HG02623 (cell line): Measurements from ENCODE around the gene HNRNPLL.

Source experiments
- ATAC-seq: cut with Tn5 transposase; IDR thresholded peaks from one replicate; pipeline ENCODE4 v1.9.1; 2021; ENCODE audit warnings: moderate library complexity; ENCODE audit not compliant: unreplicated experiment

The HNRNPLL gene

GRCh38 chr2:38533757-38534545 is 68.8 kb downstream of the HNRNPLL start:
- ATAC-seq, result no peak

- peak; percentile 97 for ATAC-seq
Observed at GRCh38 chr2:38533180-38533579, 69.5 kb downstream of the HNRNPLL start.

- ATAC-seq, result no peak
Observed at GRCh38 chr2:38532366-38532765, 70.4 kb downstream of the HNRNPLL start.

- ATAC-seq, result no peak
Observed at GRCh38 chr2:38529208-38529607, 73.5 kb downstream of the HNRNPLL start.

GRCh38 chr2:38528534-38528933 is 74.2 kb downstream of the HNRNPLL start:
- no peak for ATAC-seq

GRCh38 chr2:38528008-38528442 is 74.7 kb downstream of the HNRNPLL start:
- ATAC-seq, result no peak

GRCh38 chr2:38527338-38528007 is 75.3 kb downstream of the HNRNPLL start:
- ATAC-seq, result no peak

GRCh38 chr2:38526195-38526594 is 76.5 kb downstream of the HNRNPLL start:
- no peak for ATAC-seq

- ATAC-seq, result no peak
Observed at GRCh38 chr2:38524580-38524979, 78.1 kb downstream of the HNRNPLL start.

- no peak for ATAC-seq
Observed at GRCh38 chr2:38523728-38524437, 78.8 kb downstream of the HNRNPLL start.

GRCh38 chr2:38522754-38523349 is 79.9 kb downstream of the HNRNPLL start:
- ATAC-seq, result no peak

- no peak for ATAC-seq
Observed at GRCh38 chr2:38521835-38522234, 80.9 kb downstream of the HNRNPLL start.

GRCh38 chr2:38517284-38517683 is 85.4 kb downstream of the HNRNPLL start:
- no peak for ATAC-seq

- ATAC-seq, result no peak
Observed at GRCh38 chr2:38516526-38516925, 86.2 kb downstream of the HNRNPLL start.

GRCh38 chr2:38516122-38516521 is 86.6 kb downstream of the HNRNPLL start:
- ATAC-seq, result no peak

- no peak for ATAC-seq
Observed at GRCh38 chr2:38515155-38516074, 87.3 kb downstream of the HNRNPLL start.

- no peak for ATAC-seq
Observed at GRCh38 chr2:38514603-38515154, 88.0 kb downstream of the HNRNPLL start.

- no peak for ATAC-seq
Observed at GRCh38 chr2:38512211-38512610, 90.5 kb downstream of the HNRNPLL start.
